ENCODE results near the gene ZDHHC11.
"Not testable (repeated sequence)": the region's sequence is repeated elsewhere in the genome, so short reads cannot be mapped to it uniquely, and the experiment has no call there.

DNA sequence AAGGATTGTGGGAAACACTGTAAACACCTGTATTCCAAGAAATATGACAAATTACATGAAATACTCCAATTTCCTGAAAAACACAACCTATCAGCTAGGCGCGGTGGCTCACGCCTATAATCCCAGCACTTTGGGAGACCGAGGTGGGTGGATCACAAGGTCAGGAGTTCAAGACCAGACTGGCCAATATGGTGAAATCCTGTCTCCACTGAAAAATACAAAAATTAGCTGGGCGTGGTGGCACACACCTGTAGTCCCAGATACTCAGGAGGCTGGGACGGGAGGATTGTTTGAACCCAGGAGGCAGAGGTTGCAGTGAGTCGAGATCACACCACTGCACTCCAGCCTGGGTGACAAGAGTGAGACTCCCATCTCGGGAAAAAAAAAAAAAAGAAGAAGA, 87.8 kb downstream of the ZDHHC11 start:
- TF ChIP-seq, protein P1, sequence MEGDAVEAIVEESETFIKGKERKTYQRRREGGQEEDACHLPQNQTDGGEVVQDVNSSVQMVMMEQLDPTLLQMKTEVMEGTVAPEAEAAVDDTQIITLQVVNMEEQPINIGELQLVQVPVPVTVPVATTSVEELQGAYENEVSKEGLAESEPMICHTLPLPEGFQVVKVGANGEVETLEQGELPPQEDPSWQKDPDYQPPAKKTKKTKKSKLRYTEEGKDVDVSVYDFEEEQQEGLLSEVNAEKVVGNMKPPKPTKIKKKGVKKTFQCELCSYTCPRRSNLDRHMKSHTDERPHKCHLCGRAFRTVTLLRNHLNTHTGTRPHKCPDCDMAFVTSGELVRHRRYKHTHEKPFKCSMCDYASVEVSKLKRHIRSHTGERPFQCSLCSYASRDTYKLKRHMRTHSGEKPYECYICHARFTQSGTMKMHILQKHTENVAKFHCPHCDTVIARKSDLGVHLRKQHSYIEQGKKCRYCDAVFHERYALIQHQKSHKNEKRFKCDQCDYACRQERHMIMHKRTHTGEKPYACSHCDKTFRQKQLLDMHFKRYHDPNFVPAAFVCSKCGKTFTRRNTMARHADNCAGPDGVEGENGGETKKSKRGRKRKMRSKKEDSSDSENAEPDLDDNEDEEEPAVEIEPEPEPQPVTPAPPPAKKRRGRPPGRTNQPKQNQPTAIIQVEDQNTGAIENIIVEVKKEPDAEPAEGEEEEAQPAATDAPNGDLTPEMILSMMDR (conservative IDR thresholded peaks at IDR 0.05; ENCODE audit: low read depth, low read length) = not testable (repeated sequence)
- not testable (repeated sequence) for TF ChIP-seq EZH2 (IDR thresholded peaks at IDR 0.05; ENCODE audit: low read length, unreplicated experiment); EZH2phosphoT487 (IDR thresholded peaks at IDR 0.05; ENCODE audit: borderline replicate concordance, low read length)
